ENCODE measurements around the gene PRKCSH.
A peak's percentile ranks its signal among the peaks of the same experiment; 100 is the strongest.
"Not testable (repeated sequence)": the region's sequence is repeated elsewhere in the genome, so short reads cannot be mapped to it uniquely, and the experiment has no call there.

PRKCSH gene

GRCh38 chr19:11435057-11435832 lies at the start of gene PRKCSH, which contains the start of gene ODAD3:
Gene PRKCSH (plus strand): TSS chr19:11435635. CDS start chr19:11436118, 483 bp downstream.
Gene ODAD3 (minus strand): TSS chr19:11435121. CDS start chr19:11435016, 105 bp downstream.
- DNase-seq: peak; percentile 98

GRCh38 chr19:11387162-11388034 lies 48.0 kb upstream of the PRKCSH start:
- DNase-seq: no peak

GRCh38 chr19:11390359-11390758 lies 45.1 kb upstream of the PRKCSH start:
- DNase-seq: no peak

GRCh38 chr19:11390933-11391680 lies 44.3 kb upstream of the PRKCSH start:
- DNase-seq: no peak

GRCh38 chr19:11397089-11397610 lies 38.3 kb upstream of the PRKCSH start:
- DNase-seq: no peak

- DNase-seq: no peak
Observed at GRCh38 chr19:11399667-11400066, 35.8 kb upstream of the PRKCSH start.

- DNase-seq: no peak
Observed at GRCh38 chr19:11400798-11401197, 34.6 kb upstream of the PRKCSH start.

- DNase-seq: no peak
Observed at GRCh38 chr19:11401808-11402543, 33.5 kb upstream of the PRKCSH start.

GRCh38 chr19:11404588-11405222 lies 30.7 kb upstream of the PRKCSH start:
- DNase-seq: no peak

- DNase-seq: no peak
Observed at GRCh38 chr19:11405846-11406643, 29.4 kb upstream of the PRKCSH start.

GRCh38 chr19:11406703-11407236 lies 28.7 kb upstream of the PRKCSH start:
- not testable (repeated sequence) for DNase-seq

- no peak for DNase-seq
Observed at GRCh38 chr19:11408591-11408990, 26.8 kb upstream of the PRKCSH start.

- no peak for DNase-seq
Observed at GRCh38 chr19:11410682-11411081, 24.8 kb upstream of the PRKCSH start.

GRCh38 chr19:11414544-11414943 lies 20.9 kb upstream of the PRKCSH start:
- DNase-seq: peak in 1 of 2 experiments; percentile 25

- no peak for DNase-seq
Observed at GRCh38 chr19:11416346-11417052, 18.9 kb upstream of the PRKCSH start.

GRCh38 chr19:11418094-11418548 lies 17.3 kb upstream of the PRKCSH start:
- peak; percentile 46 to 80 for DNase-seq

- DNase-seq: peak in 1 of 2 experiments; percentile 85
Observed at GRCh38 chr19:11418549-11419506, 16.6 kb upstream of the PRKCSH start, which contains the start of gene RGL3. Gene RGL3 (minus strand): TSS chr19:11419314. CDS start chr19:11419278, 36 bp downstream.
